HG02970 (cell line): Measurements from ENCODE around the gene PPL.
"Not testable (repeated sequence)": the region's sequence is repeated elsewhere in the genome, so short reads cannot be mapped to it uniquely, and the experiment has no call there.

ENCODE experiments used
- ATAC-seq: cut with Tn5 transposase; IDR thresholded peaks from one replicate; pipeline ENCODE4 v1.9.1; 2021; ENCODE audit warnings: mild to moderate bottlenecking, moderate library complexity, moderate number of reproducible peaks; ENCODE audit not compliant: unreplicated experiment, low FRiP score

Gene PPL

GRCh38 chr16:4935241-4935855, 1.6 kb downstream of the PPL start:
- ATAC-seq = no peak

GRCh38 chr16:4934591-4934990, 2.4 kb downstream of the PPL start:
- ATAC-seq = no peak

- no peak for ATAC-seq
Observed at GRCh38 chr16:4933871-4934395, 3.0 kb downstream of the PPL start.

GRCh38 chr16:4933433-4933832, 3.5 kb downstream of the PPL start:
- no peak for ATAC-seq

- no peak for ATAC-seq
Observed at GRCh38 chr16:4931381-4931780, 5.6 kb downstream of the PPL start.

GRCh38 chr16:4929619-4930018, 7.3 kb downstream of the PPL start:
- not testable (repeated sequence) for ATAC-seq

GRCh38 chr16:4928227-4928626, 8.7 kb downstream of the PPL start:
- no peak for ATAC-seq

- ATAC-seq = no peak
Observed at GRCh38 chr16:4927661-4928060, 9.3 kb downstream of the PPL start.

GRCh38 chr16:4926928-4927327, 10.0 kb downstream of the PPL start:
- ATAC-seq = no peak

GRCh38 chr16:4925791-4926190, 11.2 kb downstream of the PPL start:
- ATAC-seq = no peak

GRCh38 chr16:4925293-4925607, 11.7 kb downstream of the PPL start:
- no peak for ATAC-seq

GRCh38 chr16:4924593-4925292, 12.2 kb downstream of the PPL start:
- ATAC-seq = no peak

GRCh38 chr16:4923853-4924252, 13.1 kb downstream of the PPL start:
- ATAC-seq = no peak

GRCh38 chr16:4922721-4923342, 14.1 kb downstream of the PPL start:
- no peak for ATAC-seq

GRCh38 chr16:4920826-4921225, 16.1 kb downstream of the PPL start:
- ATAC-seq = no peak

- no peak for ATAC-seq
Observed at GRCh38 chr16:4918781-4919251, 18.1 kb downstream of the PPL start.

GRCh38 chr16:4917117-4917516, 19.8 kb downstream of the PPL start:
- ATAC-seq = no peak

GRCh38 chr16:4915226-4915761, 21.7 kb downstream of the PPL start:
- no peak for ATAC-seq

- no peak for ATAC-seq
Observed at GRCh38 chr16:4914528-4915225, 22.3 kb downstream of the PPL start.

GRCh38 chr16:4913774-4914525, 23.0 kb downstream of the PPL start:
- ATAC-seq = no peak
